Colonic mucosa (tissue), 4 donors: Measurements from ENCODE around the gene AIRE. TPM values are rescaled to one million over a fixed set of nuclear protein-coding genes. Genes with fewer than 3 reads are reported as not detected.

Experiments
- DNase-seq: peaks from one replicate; pipeline ENCODE4 v3.0.0-alpha.2; 2020
- H3K27ac ChIP-seq: fragments of 200-600 bp; one replicate; pipeline ENCODE4 v1.8.0; 2021
- H3K27me3 ChIP-seq: fragments of 200-600 bp; one replicate; pipeline ENCODE4 v1.8.0; 2021
- H3K36me3 ChIP-seq: fragments of 200-600 bp; one replicate; pipeline ENCODE4 v1.8.0; 2021
- H3K4me1 ChIP-seq: fragments of 200-600 bp; one replicate; pipeline ENCODE4 v1.8.0; 2021; ENCODE audit warnings: mild to moderate bottlenecking
- H3K4me3 ChIP-seq: fragments of 200-600 bp; one replicate; pipeline ENCODE4 v1.8.0; 2021
- H3K9ac ChIP-seq, 2 donors: one replicate each; pipeline ENCODE4 v1.7.0; 2013; ENCODE audit warnings: control low read depth in 2 of 2, low read depth in 2 of 2, low read length in 2 of 2
- H3K9me3 ChIP-seq: fragments of 200-600 bp; one replicate; pipeline ENCODE4 v1.8.0; 2021
- CTCF ChIP-seq: fragments of 200-600 bp; IDR thresholded peaks from one replicate; pipeline ENCODE4 v1.8.0; 2022; ENCODE audit warnings: antibody characterized with exemption, mild to moderate bottlenecking
- intact Hi-C: fragments of 100-400 bp; cut with DNase I; formaldehyde crosslinking; loops from one replicate; pipeline ENCODE4 v1.14.1; 2022
- total RNA-seq, 2 donors: library from RNA; stranded (reverse); fragmentation: NEBNext Ultra II Directional in 1 of 2; extraction: Animal tissue kit (Norgen Biotek cat#: 25700) in 1 of 2; gene quantifications; one replicate each; pipeline ENCODE4 v1.2.1, GENCODE V29; 2021
- donor health status: healthy.
- donor health status: DM: no; HTN: no; CAD: no.
- donor health status: DM: no; HTN: no; CAD: no.

The AIRE gene
- total RNA-seq, 2 donors from 2014 or later = 0.11 TPM; not detected in 1

- no peak overlapping the region for H3K27ac ChIP-seq
- no peaks in the 10 kb centered on the region for H3K27me3 ChIP-seq
- H3K9me3 ChIP-seq = no peaks in the 10 kb centered on the region
- no peak overlapping the region for H3K4me3 ChIP-seq
- peaks cover 31% of the 10 kb centered on the region for H3K4me1 ChIP-seq
- TF ChIP-seq CTCF = peak; percentile 56
- peak; percentile 50 for DNase-seq
- H3K9ac ChIP-seq = peak overlapping the region in 1 of 2 donors; percentile 55
- no peaks in the 10 kb centered on the region for H3K36me3 ChIP-seq
- intact Hi-C loops = no loop called here
These were observed 19.2 kb downstream of the AIRE start for GRCh38 chr21:44304877-44305293.

GRCh38 chr21:44305691-44306090 is 20.0 kb downstream of the AIRE start:
- H3K27me3 ChIP-seq = no peaks in the 10 kb centered on the region
- H3K4me1 ChIP-seq = peaks cover 31% of the 10 kb centered on the region
- intact Hi-C loops = no loop called here
- H3K9me3 ChIP-seq = no peaks in the 10 kb centered on the region
- H3K4me3 ChIP-seq = no peak overlapping the region
- DNase-seq = no peak
- no peak overlapping the region for H3K27ac ChIP-seq
- TF ChIP-seq CTCF = no peak
- H3K36me3 ChIP-seq = no peaks in the 10 kb centered on the region
- H3K9ac ChIP-seq = no peak overlapping the region

GRCh38 chr21:44306936-44307704 is 21.4 kb downstream of the AIRE start:
- Histone ChIP-seq H3K27ac (no peak overlapping the region), H3K4me3 (no peak overlapping the region), H3K27me3 (no peaks in the 10 kb centered on the region), H3K9ac (no peak overlapping the region), H3K9me3 (no peaks in the 10 kb centered on the region), H3K36me3 (peaks cover 8% of the 10 kb centered on the region), H3K4me1 (peaks cover 20% of the 10 kb centered on the region)
- TF ChIP-seq CTCF = no peak
- no peak for DNase-seq
- intact Hi-C loops = no loop called here

GRCh38 chr21:44310628-44311507 is 25.2 kb downstream of the AIRE start:
- Histone ChIP-seq H3K36me3 (peaks cover 19% of the 10 kb centered on the region), H3K27ac (no peak overlapping the region), H3K4me3 (no peak overlapping the region), H3K9ac (no peak overlapping the region), H3K4me1 (no peaks in the 10 kb centered on the region), H3K27me3 (no peaks in the 10 kb centered on the region), H3K9me3 (no peaks in the 10 kb centered on the region)
- no peak for TF ChIP-seq CTCF
- DNase-seq = no peak
- intact Hi-C loops = no loop called here

- intact Hi-C loops = no loop called here
- Histone ChIP-seq H3K4me3 (no peak overlapping the region), H3K36me3 (peaks cover 19% of the 10 kb centered on the region), H3K9me3 (no peaks in the 10 kb centered on the region), H3K9ac (no peak overlapping the region), H3K4me1 (no peaks in the 10 kb centered on the region), H3K27me3 (no peaks in the 10 kb centered on the region), H3K27ac (no peak overlapping the region)
- DNase-seq = no peak
- TF ChIP-seq CTCF = no peak
These were observed 26.4 kb downstream of the AIRE start for GRCh38 chr21:44312089-44312488.
